Measurements from ENCODE around the gene KCNIP1. TPM values are rescaled to one million over a fixed set of nuclear protein-coding genes. Genes with fewer than 3 reads are reported as not detected.

KCNIP1 gene
- total and polyA plus RNA-seq, 2 of the 13 experiments (the other 11 are each of a cell fraction or from before 2014, with no cell fraction given) = not detected

DNA sequence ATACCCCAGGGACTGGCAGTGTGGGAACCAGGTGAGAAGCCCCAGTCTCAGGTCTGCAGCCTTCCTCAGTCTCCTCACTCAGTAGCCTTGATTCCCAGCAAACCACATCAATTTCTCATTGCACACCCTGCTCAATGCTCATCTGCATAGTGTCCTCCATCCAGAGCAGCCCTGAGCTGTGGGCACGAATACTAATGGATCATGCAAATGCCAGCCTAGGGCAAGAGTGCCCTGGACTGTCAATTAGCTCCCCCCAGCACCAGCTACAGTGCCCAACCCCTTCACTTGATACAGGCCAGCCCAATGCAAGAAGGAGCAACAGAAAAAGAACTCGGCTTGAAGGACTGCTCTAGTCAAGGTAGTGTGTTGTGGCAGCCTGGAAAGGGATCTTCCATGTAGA lies 9.8 kb upstream of the KCNIP1 start (continued):
- TF ChIP-seq, protein P1, sequence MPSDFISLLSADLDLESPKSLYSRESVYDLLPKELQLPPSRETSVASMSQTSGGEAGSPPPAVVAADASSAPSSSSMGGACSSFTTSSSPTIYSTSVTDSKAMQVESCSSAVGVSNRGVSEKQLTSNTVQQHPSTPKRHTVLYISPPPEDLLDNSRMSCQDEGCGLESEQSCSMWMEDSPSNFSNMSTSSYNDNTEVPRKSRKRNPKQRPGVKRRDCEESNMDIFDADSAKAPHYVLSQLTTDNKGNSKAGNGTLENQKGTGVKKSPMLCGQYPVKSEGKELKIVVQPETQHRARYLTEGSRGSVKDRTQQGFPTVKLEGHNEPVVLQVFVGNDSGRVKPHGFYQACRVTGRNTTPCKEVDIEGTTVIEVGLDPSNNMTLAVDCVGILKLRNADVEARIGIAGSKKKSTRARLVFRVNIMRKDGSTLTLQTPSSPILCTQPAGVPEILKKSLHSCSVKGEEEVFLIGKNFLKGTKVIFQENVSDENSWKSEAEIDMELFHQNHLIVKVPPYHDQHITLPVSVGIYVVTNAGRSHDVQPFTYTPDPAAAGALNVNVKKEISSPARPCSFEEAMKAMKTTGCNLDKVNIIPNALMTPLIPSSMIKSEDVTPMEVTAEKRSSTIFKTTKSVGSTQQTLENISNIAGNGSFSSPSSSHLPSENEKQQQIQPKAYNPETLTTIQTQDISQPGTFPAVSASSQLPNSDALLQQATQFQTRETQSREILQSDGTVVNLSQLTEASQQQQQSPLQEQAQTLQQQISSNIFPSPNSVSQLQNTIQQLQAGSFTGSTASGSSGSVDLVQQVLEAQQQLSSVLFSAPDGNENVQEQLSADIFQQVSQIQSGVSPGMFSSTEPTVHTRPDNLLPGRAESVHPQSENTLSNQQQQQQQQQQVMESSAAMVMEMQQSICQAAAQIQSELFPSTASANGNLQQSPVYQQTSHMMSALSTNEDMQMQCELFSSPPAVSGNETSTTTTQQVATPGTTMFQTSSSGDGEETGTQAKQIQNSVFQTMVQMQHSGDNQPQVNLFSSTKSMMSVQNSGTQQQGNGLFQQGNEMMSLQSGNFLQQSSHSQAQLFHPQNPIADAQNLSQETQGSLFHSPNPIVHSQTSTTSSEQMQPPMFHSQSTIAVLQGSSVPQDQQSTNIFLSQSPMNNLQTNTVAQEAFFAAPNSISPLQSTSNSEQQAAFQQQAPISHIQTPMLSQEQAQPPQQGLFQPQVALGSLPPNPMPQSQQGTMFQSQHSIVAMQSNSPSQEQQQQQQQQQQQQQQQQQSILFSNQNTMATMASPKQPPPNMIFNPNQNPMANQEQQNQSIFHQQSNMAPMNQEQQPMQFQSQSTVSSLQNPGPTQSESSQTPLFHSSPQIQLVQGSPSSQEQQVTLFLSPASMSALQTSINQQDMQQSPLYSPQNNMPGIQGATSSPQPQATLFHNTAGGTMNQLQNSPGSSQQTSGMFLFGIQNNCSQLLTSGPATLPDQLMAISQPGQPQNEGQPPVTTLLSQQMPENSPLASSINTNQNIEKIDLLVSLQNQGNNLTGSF (CRISPR knock-in tag; IDR thresholded peaks at IDR 0.05) = no peak
- TF ChIP-seq, protein P2, sequence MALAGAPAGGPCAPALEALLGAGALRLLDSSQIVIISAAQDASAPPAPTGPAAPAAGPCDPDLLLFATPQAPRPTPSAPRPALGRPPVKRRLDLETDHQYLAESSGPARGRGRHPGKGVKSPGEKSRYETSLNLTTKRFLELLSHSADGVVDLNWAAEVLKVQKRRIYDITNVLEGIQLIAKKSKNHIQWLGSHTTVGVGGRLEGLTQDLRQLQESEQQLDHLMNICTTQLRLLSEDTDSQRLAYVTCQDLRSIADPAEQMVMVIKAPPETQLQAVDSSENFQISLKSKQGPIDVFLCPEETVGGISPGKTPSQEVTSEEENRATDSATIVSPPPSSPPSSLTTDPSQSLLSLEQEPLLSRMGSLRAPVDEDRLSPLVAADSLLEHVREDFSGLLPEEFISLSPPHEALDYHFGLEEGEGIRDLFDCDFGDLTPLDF (CRISPR knock-in tag; IDR thresholded peaks at IDR 0.05) = no peak

DNA sequence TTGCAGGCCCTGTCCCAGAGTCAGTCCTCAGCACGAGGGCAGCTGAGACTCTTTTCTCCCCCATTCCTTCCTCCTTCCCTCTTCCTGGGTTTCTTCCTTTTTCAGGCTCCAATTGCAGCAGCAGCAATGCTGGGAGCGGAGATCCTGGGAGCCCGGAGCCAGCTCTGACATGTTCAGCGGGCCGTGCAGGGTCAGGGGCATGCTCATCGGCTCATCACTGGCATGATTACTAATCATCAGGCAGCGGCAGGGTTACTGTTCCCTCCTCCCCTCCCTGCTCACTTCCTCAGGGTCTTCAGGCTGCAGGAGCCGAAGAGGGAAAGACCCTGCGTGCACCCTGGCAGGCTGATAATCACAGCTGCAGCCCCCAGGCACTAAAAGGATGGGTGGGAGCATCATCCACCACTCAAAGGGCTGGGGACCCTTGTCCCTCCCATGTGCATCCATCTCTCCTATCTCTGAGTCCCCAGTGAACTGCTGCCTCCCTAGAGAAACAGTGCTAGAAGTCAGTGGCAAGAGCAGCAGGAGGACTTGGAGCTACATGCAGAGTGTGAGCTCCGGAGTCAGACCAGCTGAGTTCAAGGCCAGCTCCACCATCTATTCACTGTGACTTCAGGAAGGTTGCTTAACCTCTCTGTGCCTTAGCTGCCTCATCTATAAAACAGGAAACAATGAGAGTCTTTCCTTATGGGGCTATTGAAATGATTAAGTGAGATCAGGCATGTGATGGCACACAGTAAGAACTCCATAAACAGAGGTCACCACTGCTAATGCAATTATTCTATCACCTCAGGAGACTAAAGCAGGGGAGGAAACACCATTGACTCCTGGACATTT lies 7.8 kb upstream of the KCNIP1 start:
- Histone ChIP-seq H3K27me3 (ENCODE audit: control insufficient read depth in 1 of 2, insufficient read depth in 2 of 2, low read length in 2 of 2) (peaks cover 0 to 10% of the 10 kb centered on the region in 2 experiments; a peak in 4 of 5 replicates), H3K4me2 (ENCODE audit: low read depth, low read length) (no peak overlapping the region), H3K36me3 (replicated peaks in 1 of 2; ENCODE audit: control insufficient read depth in 1 of 2, insufficient read depth in 2 of 2, low read length in 2 of 2) (no peaks in the 10 kb centered on the region), H3K9ac (ENCODE audit: insufficient read depth, low read depth, low read length) (no peak overlapping the region), H2AFZ (ENCODE audit: low read length) (no peak overlapping the region), H4K20me1 (ENCODE audit: insufficient read depth, low read length) (no peaks in the 10 kb centered on the region), H3K4me1 (ENCODE audit: insufficient read depth, low read length) (no peaks in the 10 kb centered on the region), H3K27ac (ENCODE audit: extremely low read length, insufficient read depth, low read length) (no peak overlapping the region), H3K9me3 (ENCODE audit: low read length) (no peaks in the 10 kb centered on the region), H3K79me2 (ENCODE audit: insufficient read depth, low read length) (no peaks in the 10 kb centered on the region), H3K4me3 (replicated peaks in 1 of 3; ENCODE audit: insufficient read depth in 1 of 3, low read depth in 2 of 3, low read length in 3 of 3) (no peak overlapping the region)
- ATAC-seq = no peak
- intact Hi-C loops (cut with micrococcal nuclease; ENCODE audit: unreplicated experiment) (no loop called here), in situ Hi-C loops (cut with HindIII; ENCODE audit: extremely low pct_ligation_motif_present, low pct_unique_long_range_greater_than_20kb) (no loop called here)
- TF ChIP-seq ZNF557 (CRISPR knock-in tag; IDR thresholded peaks at IDR 0.05) = no peak
- no peak for TF ChIP-seq RORA (CRISPR knock-in tag; IDR thresholded peaks at IDR 0.05)
- TF ChIP-seq ZNF484 (CRISPR knock-in tag; IDR thresholded peaks at IDR 0.05; ENCODE audit: borderline replicate concordance, low read depth) = no peak
- no peak for TF ChIP-seq SP1 (IDR thresholded peaks at IDR 0.05)
- TF ChIP-seq SP1 (CRISPR knock-in tag; IDR thresholded peaks at IDR 0.05) = no peak
- TF ChIP-seq ZC3H4 (CRISPR knock-in tag; IDR thresholded peaks at IDR 0.05; ENCODE audit: borderline replicate concordance) = no peak
- TF ChIP-seq CBX5 (CRISPR knock-in tag; IDR thresholded peaks at IDR 0.05; ENCODE audit: borderline replicate concordance) = no peak
- TF ChIP-seq, protein P3, sequence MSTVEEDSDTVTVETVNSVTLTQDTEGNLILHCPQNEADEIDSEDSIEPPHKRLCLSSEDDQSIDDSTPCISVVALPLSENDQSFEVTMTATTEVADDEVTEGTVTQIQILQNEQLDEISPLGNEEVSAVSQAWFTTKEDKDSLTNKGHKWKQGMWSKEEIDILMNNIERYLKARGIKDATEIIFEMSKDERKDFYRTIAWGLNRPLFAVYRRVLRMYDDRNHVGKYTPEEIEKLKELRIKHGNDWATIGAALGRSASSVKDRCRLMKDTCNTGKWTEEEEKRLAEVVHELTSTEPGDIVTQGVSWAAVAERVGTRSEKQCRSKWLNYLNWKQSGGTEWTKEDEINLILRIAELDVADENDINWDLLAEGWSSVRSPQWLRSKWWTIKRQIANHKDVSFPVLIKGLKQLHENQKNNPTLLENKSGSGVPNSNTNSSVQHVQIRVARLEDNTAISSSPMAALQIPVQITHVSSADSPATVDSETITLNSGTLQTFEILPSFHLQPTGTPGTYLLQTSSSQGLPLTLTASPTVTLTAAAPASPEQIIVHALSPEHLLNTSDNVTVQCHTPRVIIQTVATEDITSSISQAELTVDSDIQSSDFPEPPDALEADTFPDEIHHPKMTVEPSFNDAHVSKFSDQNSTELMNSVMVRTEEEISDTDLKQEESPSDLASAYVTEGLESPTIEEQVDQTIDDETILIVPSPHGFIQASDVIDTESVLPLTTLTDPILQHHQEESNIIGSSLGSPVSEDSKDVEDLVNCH (CRISPR knock-in tag; IDR thresholded peaks at IDR 0.05) = no peak
- no peak for TF ChIP-seq ZNF737 (CRISPR knock-in tag; IDR thresholded peaks at IDR 0.05; ENCODE audit: borderline replicate concordance)
- TF ChIP-seq KAT8 (CRISPR knock-in tag; IDR thresholded peaks at IDR 0.05) = no peak
- no peak for TF ChIP-seq HHEX (CRISPR knock-in tag; IDR thresholded peaks at IDR 0.05)
- no peak for TF ChIP-seq FLYWCH1 (CRISPR knock-in tag; IDR thresholded peaks at IDR 0.05)
- TF ChIP-seq SP5 (CRISPR knock-in tag; IDR thresholded peaks at IDR 0.05; ENCODE audit: borderline replicate concordance, low read depth) = no peak
- ChIA-PET CTCF (ENCODE audit: low intra/inter-chr PET ratio, low total read pairs) (no interaction called here), POLR2A (no interaction called here)
- no TSS peak for BruUV-seq (replicated peaks)
- DNase-seq (ENCODE audit: low spot score) = no peak
- FAIRE-seq = no peak
- WGBS (ENCODE audit: low lambda C conversion rate) = 3% methylated on average over 10 of the region's 10 CpGs

Data from HepG2 (cell line).